Fibroblast of peridontal ligament (primary cell): ENCODE results near the gene CACNA1B.
A peak's percentile ranks its signal among the peaks of the same experiment; 100 is the strongest.
"Not testable (repeated sequence)": the region's sequence is repeated elsewhere in the genome, so short reads cannot be mapped to it uniquely, and the experiment has no call there.

ENCODE experiments used
- DNase-seq: peaks from one replicate; pipeline ENCODE4 v3.0.0-alpha.2; 2010; ENCODE audit errors: extremely low read depth

Gene CACNA1B

DNA sequence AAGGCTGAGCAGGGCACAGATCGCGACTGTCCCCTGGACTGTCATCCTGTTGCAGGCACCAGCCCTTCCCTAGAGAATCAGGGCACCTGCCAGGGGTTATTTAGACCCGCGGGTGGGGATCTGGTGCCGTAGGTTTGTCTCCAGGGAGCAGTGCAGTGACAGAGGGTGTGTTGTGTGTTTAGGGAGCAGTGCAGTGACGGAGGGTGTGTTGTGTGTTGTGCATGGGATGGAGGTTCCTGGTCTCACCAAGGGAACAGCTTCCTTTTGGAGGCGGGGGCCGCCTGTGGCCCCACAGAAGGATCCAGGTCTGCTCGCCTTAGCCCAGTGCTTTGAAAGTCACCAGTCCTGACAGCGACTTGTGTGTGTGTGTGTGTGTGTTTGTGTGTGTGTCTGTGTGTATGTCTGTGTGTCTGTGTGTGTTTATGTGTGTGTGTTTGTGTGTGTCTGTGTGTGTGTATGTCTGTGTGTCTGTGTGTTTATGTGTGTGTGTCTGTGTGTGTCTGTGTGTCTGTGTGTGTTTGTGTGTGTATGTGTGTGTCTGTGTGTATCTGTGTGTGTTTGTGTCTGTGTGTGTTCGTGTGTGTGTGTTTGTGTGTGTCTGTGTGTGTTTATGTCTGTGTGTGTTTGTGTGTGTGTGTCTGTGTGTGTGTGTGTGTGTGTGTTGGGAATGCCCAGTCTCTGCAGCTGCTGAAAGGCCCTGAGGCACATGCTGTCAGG, 265.1 kb downstream of the CACNA1B start:
- not testable (repeated sequence) for DNase-seq

DNA sequence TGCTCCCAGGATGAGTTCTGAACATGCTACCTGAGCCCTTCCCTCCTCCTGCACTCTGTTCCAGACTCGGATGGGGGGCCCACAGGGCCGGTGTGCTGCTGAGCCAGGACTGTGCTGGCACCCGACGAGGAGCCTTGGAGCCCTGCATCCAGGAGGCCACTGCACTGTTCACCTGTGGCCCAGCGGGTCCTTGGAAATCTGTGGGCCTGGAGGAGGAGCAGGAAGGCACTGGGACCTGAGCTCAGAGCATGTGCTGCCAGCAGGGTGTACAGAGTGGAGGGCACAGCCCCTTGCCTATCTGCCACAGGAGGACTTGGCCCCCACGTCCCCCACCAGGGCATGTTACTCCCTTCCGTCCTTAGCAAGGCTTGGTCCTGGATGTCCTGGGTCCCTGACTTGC, 265.9 kb downstream of the CACNA1B start:
- not testable (repeated sequence) for DNase-seq

DNA sequence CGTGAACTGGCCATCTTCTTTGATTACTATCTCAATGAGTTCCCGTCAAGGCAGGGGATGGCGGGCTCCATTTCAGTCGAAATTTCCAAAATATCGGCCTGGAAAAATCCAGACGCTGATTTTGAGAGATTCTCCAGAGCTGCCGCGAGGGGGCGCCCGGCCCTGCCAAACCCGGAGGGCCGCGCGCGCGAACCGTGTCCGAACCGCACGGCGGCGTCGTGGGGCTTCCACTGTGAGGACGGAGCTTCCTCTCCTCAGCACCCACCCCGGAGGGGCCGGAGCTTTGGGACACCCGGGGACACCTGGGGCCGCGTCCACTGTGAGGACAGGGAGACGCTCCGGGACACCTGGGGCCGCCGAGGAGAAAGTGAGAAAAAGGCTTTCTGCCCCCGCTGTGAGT, 270.0 kb downstream of the CACNA1B start:
- DNase-seq, result peak; percentile 5

DNA sequence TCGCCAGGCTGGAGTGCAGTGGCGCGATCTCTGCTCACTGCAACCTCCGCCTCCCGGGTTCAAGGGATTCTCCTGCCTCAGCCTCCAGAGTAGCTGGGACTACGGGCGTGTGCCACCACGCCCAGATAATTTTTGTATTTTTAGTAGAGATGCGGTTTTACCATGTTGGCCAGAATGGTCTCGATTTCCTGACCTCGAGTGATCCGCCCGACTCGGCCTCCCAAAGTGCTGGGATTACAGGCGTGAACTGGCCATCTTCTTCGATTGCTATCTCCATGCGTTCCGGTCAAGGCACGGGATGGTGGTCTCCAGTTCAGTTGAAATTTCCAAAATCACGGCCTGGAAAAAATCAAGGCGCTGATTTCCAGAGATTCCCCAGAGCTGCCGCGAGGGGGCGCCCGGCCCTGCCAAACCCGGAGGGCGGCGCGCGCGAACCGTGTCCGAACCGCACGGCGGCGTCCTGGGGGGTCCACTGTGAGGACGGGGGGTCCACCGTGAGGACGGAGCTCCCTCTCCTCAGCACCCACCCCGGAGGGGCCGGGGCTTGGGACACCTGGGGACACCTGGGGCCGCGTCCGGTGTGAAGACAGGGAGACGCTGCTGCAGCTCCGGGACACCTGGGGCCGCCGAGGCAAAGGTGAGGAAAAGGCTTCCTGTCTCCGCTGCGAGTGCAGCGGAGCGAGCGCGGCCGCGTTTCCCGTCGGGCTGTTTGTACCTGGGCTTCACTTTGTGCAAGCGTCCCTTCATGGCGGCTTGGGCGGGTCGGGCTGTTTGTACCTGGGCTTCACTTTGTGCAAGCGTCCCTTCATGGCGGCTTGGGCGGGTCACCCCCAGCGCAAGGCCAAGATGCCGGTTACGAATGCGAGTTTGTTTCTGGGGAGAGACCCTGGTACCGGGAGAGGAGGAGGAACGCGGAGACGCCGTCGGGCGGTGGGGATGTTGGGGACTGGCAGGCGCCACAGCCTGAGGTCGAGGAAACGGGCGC, 272.4 kb downstream of the CACNA1B start:
- DNase-seq, result not testable (repeated sequence)

DNA sequence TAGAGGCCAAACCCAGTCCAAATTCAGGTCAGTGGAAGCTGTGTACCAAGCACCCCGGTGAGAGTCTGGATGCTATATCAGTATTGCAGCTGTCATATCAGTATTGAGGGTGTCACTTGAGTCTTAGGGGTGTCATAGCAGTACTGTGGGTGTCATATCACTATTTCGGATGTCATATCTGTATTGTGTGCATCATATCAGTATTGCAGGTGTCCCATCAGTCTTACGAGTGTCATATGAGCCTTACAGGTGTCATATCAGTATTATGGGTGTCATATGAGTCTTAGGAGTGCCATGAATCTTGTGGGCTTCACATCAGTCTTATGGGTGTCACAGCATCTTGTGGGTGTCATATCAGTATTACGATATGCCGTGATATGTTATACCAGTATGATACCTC, 278.2 kb downstream of the CACNA1B start:
- not testable (repeated sequence) for DNase-seq

DNA sequence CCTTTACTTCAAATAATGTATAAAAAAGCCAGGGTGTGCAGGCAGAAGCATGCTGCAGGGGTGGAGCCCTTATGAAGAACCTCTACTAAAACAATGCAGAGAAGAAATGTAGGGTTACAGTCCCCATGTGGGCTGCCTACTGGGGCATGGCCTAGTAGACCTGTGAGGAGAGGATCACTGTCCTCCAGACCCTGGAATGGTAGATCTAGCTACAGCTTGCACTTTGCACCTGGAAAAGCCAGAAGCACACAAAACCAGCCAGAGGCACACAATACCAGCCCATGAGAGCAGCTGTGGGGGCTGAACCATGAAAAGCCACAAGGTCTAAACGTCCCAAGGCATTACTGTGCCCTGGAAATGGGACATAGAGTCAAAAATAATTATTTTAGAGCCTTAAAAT, 289.2 kb downstream of the CACNA1B start:
- not testable (repeated sequence) for DNase-seq
